ENCODE results near the gene CH25H. TPM values are rescaled to one million over a fixed set of nuclear protein-coding genes. Genes with fewer than 3 reads are reported as not detected.
A peak's percentile ranks its signal among the peaks of the same experiment; 100 is the strongest.

The CH25H gene
- total RNA-seq, 2 donors from 2014 or later = not detected

- H3K27me3 Mint-ChIP-seq = no peaks in the 10 kb centered on the region
- H3K36me3 Mint-ChIP-seq (ENCODE audit: low read depth) = peaks cover 62% of the 10 kb centered on the region
- no peak for ATAC-seq (replicated peaks)
- peaks cover 3% of the 10 kb centered on the region for H3K4me1 Mint-ChIP-seq
- H3K27ac Mint-ChIP-seq = no peak overlapping the region
- no peak overlapping the region for H3K4me3 Mint-ChIP-seq
- H3K9me3 Mint-ChIP-seq = no peaks in the 10 kb centered on the region
These were observed 33.9 kb upstream of the CH25H start for GRCh38 chr10:89241026-89241425.

- Mint-ChIP-seq H3K36me3 (ENCODE audit: low read depth) (peaks cover 60% of the 10 kb centered on the region), H3K27me3 (no peaks in the 10 kb centered on the region), H3K27ac (no peak overlapping the region), H3K4me1 (peaks cover 4% of the 10 kb centered on the region), H3K9me3 (no peaks in the 10 kb centered on the region), H3K4me3 (no peak overlapping the region)
- no peak for ATAC-seq (replicated peaks)
These were observed 33.4 kb upstream of the CH25H start for GRCh38 chr10:89240519-89240918.

DNA sequence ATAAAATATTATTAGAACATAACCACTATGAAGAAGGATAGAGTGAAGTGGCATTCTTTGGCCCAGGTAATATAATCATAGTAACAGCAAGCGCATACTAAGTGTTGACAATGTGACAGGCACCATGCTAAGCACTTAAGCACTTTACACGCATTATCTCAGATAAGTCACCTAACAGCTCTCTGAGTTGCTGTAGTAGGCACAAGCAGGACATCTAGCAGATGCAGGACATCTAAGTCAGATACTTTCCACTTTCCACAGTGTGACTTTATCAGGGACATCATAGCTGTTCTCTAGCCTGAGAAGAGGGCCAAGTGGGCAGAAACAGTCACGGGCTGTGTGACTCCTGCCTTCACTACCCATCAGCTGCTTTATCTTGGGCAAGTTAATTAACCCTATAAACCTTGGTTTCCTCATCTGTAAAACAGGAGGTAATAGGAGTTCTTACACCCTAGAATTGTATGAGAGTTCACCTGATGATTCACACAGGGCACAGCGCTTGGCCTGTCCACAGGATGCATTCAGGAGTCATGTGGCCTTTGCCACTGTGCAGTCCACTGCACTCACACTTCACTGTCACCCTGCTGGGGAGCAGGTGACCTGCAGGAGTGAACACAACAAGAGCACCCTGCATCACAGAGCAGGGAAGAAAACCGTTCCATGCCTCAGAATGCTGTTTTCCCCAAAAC, 32.0 kb upstream of the CH25H start:
- Mint-ChIP-seq H3K36me3 (ENCODE audit: low read depth) (peaks cover 63% of the 10 kb centered on the region), H3K27me3 (no peaks in the 10 kb centered on the region), H3K9me3 (no peaks in the 10 kb centered on the region), H3K4me1 (peaks cover 14% of the 10 kb centered on the region), H3K4me3 (no peak overlapping the region), H3K27ac (no peak overlapping the region)
- ATAC-seq (replicated peaks) = peak; percentile 34

GRCh38 chr10:89237849-89238248, 30.7 kb upstream of the CH25H start:
- Mint-ChIP-seq H3K27me3 (no peaks in the 10 kb centered on the region), H3K4me3 (no peak overlapping the region), H3K4me1 (peaks cover 14% of the 10 kb centered on the region), H3K36me3 (ENCODE audit: low read depth) (peaks cover 64% of the 10 kb centered on the region), H3K9me3 (no peaks in the 10 kb centered on the region), H3K27ac (no peak overlapping the region)
- ATAC-seq (replicated peaks) = no peak

GRCh38 chr10:89236226-89236797, 29.2 kb upstream of the CH25H start:
- Mint-ChIP-seq H3K4me1 (peaks cover 14% of the 10 kb centered on the region), H3K36me3 (ENCODE audit: low read depth) (peaks cover 74% of the 10 kb centered on the region), H3K9me3 (no peaks in the 10 kb centered on the region), H3K27me3 (no peaks in the 10 kb centered on the region), H3K27ac (no peak overlapping the region), H3K4me3 (no peak overlapping the region)
- peak; percentile 30 for ATAC-seq (replicated peaks)

DNA sequence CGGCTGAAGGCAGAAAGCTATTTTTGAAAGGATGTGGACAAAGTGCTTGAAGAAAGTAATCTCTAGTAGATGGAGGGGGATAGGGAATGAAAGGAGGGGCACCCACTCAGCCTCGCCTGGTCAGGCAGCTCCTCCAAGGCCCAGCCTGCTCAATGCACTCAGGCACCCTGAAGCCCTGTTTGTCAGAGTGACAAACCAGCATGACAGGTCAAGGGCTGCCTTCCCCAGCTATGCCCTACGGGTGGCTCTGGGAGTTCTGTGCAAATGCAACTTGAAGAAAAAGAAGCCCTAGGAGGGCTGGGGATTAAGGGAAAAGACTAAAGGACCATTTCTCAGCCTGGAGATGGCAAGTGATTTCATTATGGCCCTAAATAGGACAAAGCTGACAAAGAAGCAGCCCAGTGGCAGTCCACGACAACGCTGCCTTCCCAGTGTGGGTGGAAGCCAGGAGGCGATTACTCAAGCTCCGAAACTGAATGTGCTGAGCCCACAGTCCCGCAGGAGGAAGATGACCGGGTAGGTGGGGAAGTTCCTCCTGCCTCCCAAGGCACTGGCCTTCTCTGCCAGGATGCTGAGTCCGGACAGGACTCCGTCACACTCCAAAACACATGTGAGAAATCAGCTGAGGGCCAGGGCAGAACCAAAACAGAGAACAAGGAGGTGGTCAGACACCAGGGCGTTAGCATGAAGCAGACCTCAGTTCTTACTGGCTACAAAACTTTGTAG, 28.1 kb upstream of the CH25H start:
- ATAC-seq (replicated peaks) = peak; percentile 86
- Mint-ChIP-seq H3K4me1 (peaks cover 14% of the 10 kb centered on the region), H3K4me3 (peak overlapping the region; percentile 33), H3K27ac (peak overlapping the region; percentile 29), H3K27me3 (no peaks in the 10 kb centered on the region), H3K36me3 (ENCODE audit: low read depth) (peaks cover 73% of the 10 kb centered on the region), H3K9me3 (no peaks in the 10 kb centered on the region)

DNA sequence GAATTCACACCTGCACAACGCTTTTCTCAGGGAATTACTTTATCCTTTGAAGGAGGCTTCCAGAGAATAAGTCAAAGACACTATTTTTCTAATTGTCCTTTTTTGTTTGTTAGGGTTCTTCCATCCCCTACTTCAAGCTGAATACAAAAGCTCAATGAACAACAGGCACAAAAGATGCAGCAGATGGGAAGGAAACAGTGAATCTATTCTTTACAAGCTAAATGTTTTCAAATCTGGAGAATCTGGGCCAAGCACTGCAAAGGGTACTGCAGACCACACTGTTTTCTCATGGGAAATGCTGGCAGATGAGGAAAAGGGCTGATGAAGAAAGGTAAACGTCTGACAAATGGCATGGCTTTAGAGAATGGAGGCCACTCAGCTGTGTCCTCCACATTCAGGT, 25.9 kb upstream of the CH25H start:
- H3K4me1 Mint-ChIP-seq = peaks cover 19% of the 10 kb centered on the region
- H3K36me3 Mint-ChIP-seq (ENCODE audit: low read depth) = peaks cover 73% of the 10 kb centered on the region
- no peak overlapping the region for H3K27ac Mint-ChIP-seq
- no peaks in the 10 kb centered on the region for H3K9me3 Mint-ChIP-seq
- H3K27me3 Mint-ChIP-seq = no peaks in the 10 kb centered on the region
- no peak overlapping the region for H3K4me3 Mint-ChIP-seq
- ATAC-seq (replicated peaks) = no peak

- peak; percentile 75 for ATAC-seq (replicated peaks)
- H3K4me1 Mint-ChIP-seq = peaks cover 10% of the 10 kb centered on the region
- H3K9me3 Mint-ChIP-seq = no peaks in the 10 kb centered on the region
- H3K27me3 Mint-ChIP-seq = no peaks in the 10 kb centered on the region
- H3K36me3 Mint-ChIP-seq (ENCODE audit: low read depth) = peaks cover 84% of the 10 kb centered on the region
- H3K27ac Mint-ChIP-seq = peak overlapping the region; percentile 21
- no peak overlapping the region for H3K4me3 Mint-ChIP-seq
These were observed 21.8 kb upstream of the CH25H start for GRCh38 chr10:89228962-89229361.

GRCh38 chr10:89228146-89228545, 21.0 kb upstream of the CH25H start:
- Mint-ChIP-seq H3K27me3 (no peaks in the 10 kb centered on the region), H3K4me1 (peaks cover 10% of the 10 kb centered on the region), H3K4me3 (no peak overlapping the region), H3K36me3 (ENCODE audit: low read depth) (peaks cover 84% of the 10 kb centered on the region), H3K27ac (no peak overlapping the region), H3K9me3 (no peaks in the 10 kb centered on the region)
- no peak for ATAC-seq (replicated peaks)

GRCh38 chr10:89226891-89227290, 19.8 kb upstream of the CH25H start:
- no peak for ATAC-seq (replicated peaks)
- H3K27ac Mint-ChIP-seq = no peak overlapping the region

DNA sequence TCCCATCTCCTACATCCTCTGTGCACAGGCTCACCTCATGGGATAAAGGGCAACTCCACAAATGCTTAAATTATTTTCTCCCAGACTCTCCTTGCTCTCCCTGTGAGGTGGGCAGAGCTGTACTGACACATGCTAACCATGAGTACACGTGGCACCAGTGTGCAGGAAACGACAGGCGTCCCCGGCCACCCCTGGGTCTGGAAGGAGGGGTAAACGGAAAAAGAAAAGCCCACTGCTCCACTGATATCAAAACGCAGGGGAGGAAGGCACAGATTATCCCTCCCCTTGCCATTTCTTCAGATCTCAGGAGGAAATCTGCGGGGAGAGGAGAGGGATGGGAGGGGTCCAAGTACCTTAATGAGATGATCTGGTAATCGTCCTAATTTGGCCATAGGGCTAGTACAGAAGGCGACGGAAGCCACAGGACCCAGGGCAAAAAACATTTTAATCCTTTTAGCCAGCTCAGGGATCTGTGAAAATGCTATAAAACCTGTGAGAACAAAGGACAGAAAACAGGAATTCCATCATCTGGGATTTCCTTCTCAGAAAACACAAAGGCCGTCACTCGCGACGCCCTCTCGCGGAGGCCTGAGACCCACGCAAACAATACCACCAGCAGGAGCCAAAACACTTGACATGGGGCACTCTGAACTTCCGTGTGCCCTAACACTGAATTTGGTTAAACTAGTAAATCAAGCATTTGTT, 17.8 kb upstream of the CH25H start:
- peak overlapping the region; percentile 20 for H3K4me3 Mint-ChIP-seq
- H3K4me1 Mint-ChIP-seq = peaks cover 10% of the 10 kb centered on the region
- no peaks in the 10 kb centered on the region for H3K9me3 Mint-ChIP-seq
- peaks cover 83% of the 10 kb centered on the region for H3K36me3 Mint-ChIP-seq (ENCODE audit: low read depth)
- ATAC-seq (replicated peaks) = no peak
- peak overlapping the region; percentile 44 for H3K27ac Mint-ChIP-seq
- H3K27me3 Mint-ChIP-seq = no peaks in the 10 kb centered on the region

More at GRCh38 chr10:89226891-89227290, 19.8 kb upstream of the CH25H start:
- Mint-ChIP-seq H3K4me1 (peaks cover 10% of the 10 kb centered on the region), H3K4me3 (no peak overlapping the region), H3K27me3 (no peaks in the 10 kb centered on the region), H3K36me3 (ENCODE audit: low read depth) (peaks cover 83% of the 10 kb centered on the region), H3K9me3 (no peaks in the 10 kb centered on the region)

DNA sequence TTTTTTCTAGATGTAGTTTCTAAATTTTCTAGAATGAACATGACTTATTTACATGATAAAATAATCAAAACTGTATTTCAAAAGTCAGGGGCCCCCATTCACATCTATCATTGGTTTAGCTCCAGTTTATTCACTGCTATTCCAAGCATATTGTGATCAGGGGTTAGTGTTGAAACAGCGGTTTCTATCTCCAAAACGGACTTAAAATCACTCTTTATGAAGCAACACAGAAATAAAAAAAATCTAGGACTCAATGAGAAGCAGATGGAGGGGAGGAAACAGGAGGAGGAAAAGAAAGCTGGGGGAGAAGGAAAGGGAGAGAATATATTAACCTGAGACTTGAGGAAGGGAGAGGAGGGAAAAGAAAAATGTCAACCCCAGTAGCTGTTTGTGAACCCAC, 14.8 kb upstream of the CH25H start:
- no peaks in the 10 kb centered on the region for H3K9me3 Mint-ChIP-seq
- no peaks in the 10 kb centered on the region for H3K27me3 Mint-ChIP-seq
- no peak for ATAC-seq (replicated peaks)
- no peak overlapping the region for H3K4me3 Mint-ChIP-seq
- H3K36me3 Mint-ChIP-seq (ENCODE audit: low read depth) = peaks cover 59% of the 10 kb centered on the region
- H3K27ac Mint-ChIP-seq = no peak overlapping the region
- peaks cover 4% of the 10 kb centered on the region for H3K4me1 Mint-ChIP-seq

DNA sequence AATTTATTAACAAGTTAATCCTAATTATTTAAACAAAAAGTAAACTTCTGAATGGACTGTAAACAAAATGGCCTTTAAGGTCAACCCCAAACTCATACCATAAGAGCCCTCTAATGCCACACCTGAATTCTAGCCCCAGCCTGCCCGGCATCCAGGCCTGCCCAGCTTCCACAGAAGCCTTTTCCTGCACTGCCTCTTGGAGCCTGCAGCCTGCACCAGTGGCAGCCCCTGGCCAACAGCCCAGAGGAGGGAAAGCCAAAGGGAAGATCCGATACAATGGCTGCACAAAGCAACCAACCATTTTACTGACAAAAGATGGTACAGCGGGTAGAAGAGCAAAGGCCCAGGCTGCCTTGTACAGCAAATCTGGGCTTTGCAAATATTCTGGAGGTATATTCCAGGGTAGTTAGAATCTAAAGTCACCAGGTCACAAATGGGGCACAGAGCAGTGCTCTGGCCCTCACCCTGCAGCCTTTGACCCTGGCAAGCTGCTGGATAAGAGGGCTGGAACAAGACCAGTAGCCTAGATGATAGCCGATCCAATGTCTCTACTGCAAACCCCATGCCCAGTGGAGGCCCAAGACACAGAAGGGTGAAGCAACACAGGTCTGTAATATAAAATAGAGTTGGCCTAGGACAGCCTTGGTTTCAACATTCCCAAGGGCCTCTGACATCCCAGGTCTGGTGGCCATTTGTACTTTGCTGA, 12.5 kb upstream of the CH25H start:
- peaks cover 50% of the 10 kb centered on the region for H3K36me3 Mint-ChIP-seq (ENCODE audit: low read depth)
- no peaks in the 10 kb centered on the region for H3K4me1 Mint-ChIP-seq
- no peaks in the 10 kb centered on the region for H3K9me3 Mint-ChIP-seq
- H3K27me3 Mint-ChIP-seq = no peaks in the 10 kb centered on the region
- peak overlapping the region; percentile 26 for H3K27ac Mint-ChIP-seq
- ATAC-seq (replicated peaks) = no peak
- H3K4me3 Mint-ChIP-seq = no peak overlapping the region

All from activated T-helper 17 cell treated with anti-CD3 and anti-CD28 coated beads, Interleukin-2, amount 50 U/mL, for 72 hours (primary cell).